ENCODE measurements around the gene TRHDE. TPM values are rescaled to one million over a fixed set of nuclear protein-coding genes. Genes with fewer than 3 reads are reported as not detected.

Gene TRHDE
- total RNA-seq, 1 donor from 2014 or later: 16.7 TPM

- no peaks in the 10 kb centered on the region for H3K9me3 Mint-ChIP-seq (ENCODE audit: unreplicated experiment)
- no peak for DNase-seq
- no peak overlapping the region for H3K27ac Mint-ChIP-seq (ENCODE audit: unreplicated experiment)
- peaks cover 3% of the 10 kb centered on the region for H3K4me1 Mint-ChIP-seq (ENCODE audit: low read depth, unreplicated experiment)
- no peaks in the 10 kb centered on the region for H3K36me3 Mint-ChIP-seq (ENCODE audit: unreplicated experiment)
- H3K27me3 Mint-ChIP-seq (ENCODE audit: unreplicated experiment): peaks cover 2% of the 10 kb centered on the region
- no peak for TF ChIP-seq CTCF (IDR thresholded peaks at IDR 0.05; ENCODE audit: partially characterized antibody, unreplicated experiment)
- no peak overlapping the region for H3K4me3 Mint-ChIP-seq (ENCODE audit: unreplicated experiment)
Observed at GRCh38 chr12:72493407-72493806, 221.2 kb downstream of the TRHDE start.

- peak overlapping the region; percentile 10 for H3K27ac Mint-ChIP-seq (ENCODE audit: unreplicated experiment)
- no peak for TF ChIP-seq CTCF (IDR thresholded peaks at IDR 0.05; ENCODE audit: partially characterized antibody, unreplicated experiment)
- no peak for DNase-seq
- no peaks in the 10 kb centered on the region for H3K9me3 Mint-ChIP-seq (ENCODE audit: unreplicated experiment)
- H3K4me3 Mint-ChIP-seq (ENCODE audit: unreplicated experiment): no peak overlapping the region
- no peaks in the 10 kb centered on the region for H3K36me3 Mint-ChIP-seq (ENCODE audit: unreplicated experiment)
- peaks cover 23% of the 10 kb centered on the region for H3K4me1 Mint-ChIP-seq (ENCODE audit: low read depth, unreplicated experiment)
- H3K27me3 Mint-ChIP-seq (ENCODE audit: unreplicated experiment): peaks cover 2% of the 10 kb centered on the region
Observed at GRCh38 chr12:72498354-72498753, 226.2 kb downstream of the TRHDE start.

GRCh38 chr12:72499244-72499643 is 227.1 kb downstream of the TRHDE start:
- no peak for TF ChIP-seq CTCF (IDR thresholded peaks at IDR 0.05; ENCODE audit: partially characterized antibody, unreplicated experiment)
- no peak overlapping the region for H3K27ac Mint-ChIP-seq (ENCODE audit: unreplicated experiment)
- no peaks in the 10 kb centered on the region for H3K36me3 Mint-ChIP-seq (ENCODE audit: unreplicated experiment)
- H3K27me3 Mint-ChIP-seq (ENCODE audit: unreplicated experiment): no peaks in the 10 kb centered on the region
- DNase-seq: no peak
- no peak overlapping the region for H3K4me3 Mint-ChIP-seq (ENCODE audit: unreplicated experiment)
- peaks cover 30% of the 10 kb centered on the region for H3K4me1 Mint-ChIP-seq (ENCODE audit: low read depth, unreplicated experiment)
- H3K9me3 Mint-ChIP-seq (ENCODE audit: unreplicated experiment): no peaks in the 10 kb centered on the region

- no peak for TF ChIP-seq CTCF (IDR thresholded peaks at IDR 0.05; ENCODE audit: partially characterized antibody, unreplicated experiment)
- H3K36me3 Mint-ChIP-seq (ENCODE audit: unreplicated experiment): peaks cover 8% of the 10 kb centered on the region
- H3K9me3 Mint-ChIP-seq (ENCODE audit: unreplicated experiment): no peaks in the 10 kb centered on the region
- H3K27ac Mint-ChIP-seq (ENCODE audit: unreplicated experiment): no peak overlapping the region
- peaks cover 6% of the 10 kb centered on the region for H3K27me3 Mint-ChIP-seq (ENCODE audit: unreplicated experiment)
- H3K4me3 Mint-ChIP-seq (ENCODE audit: unreplicated experiment): no peak overlapping the region
- H3K4me1 Mint-ChIP-seq (ENCODE audit: low read depth, unreplicated experiment): peaks cover 40% of the 10 kb centered on the region
- no peak for DNase-seq
Observed at GRCh38 chr12:72502546-72502945, 230.4 kb downstream of the TRHDE start.

- Mint-ChIP-seq H3K4me1 (ENCODE audit: low read depth, unreplicated experiment) (peaks cover 49% of the 10 kb centered on the region), H3K27ac (ENCODE audit: unreplicated experiment) (peak overlapping the region; percentile 13), H3K9me3 (ENCODE audit: unreplicated experiment) (peaks cover 5% of the 10 kb centered on the region), H3K36me3 (ENCODE audit: unreplicated experiment) (peaks cover 8% of the 10 kb centered on the region), H3K4me3 (ENCODE audit: unreplicated experiment) (no peak overlapping the region), H3K27me3 (ENCODE audit: unreplicated experiment) (peaks cover 6% of the 10 kb centered on the region)
- DNase-seq: no peak
- no peak for TF ChIP-seq CTCF (IDR thresholded peaks at IDR 0.05; ENCODE audit: partially characterized antibody, unreplicated experiment)
Observed at GRCh38 chr12:72505227-72505626, 233.1 kb downstream of the TRHDE start.
